HCT116 (cell line): ENCODE data around the gene AARS2. TPM values are rescaled to one million over a fixed set of nuclear protein-coding genes. Genes with fewer than 3 reads are reported as not detected.

ENCODE experiments used
- ATAC-seq: fragments of 200-7000 bp; cut with Tn5 transposase; 2 replicates; pipeline ENCODE4 v1.9.1; 2020; ENCODE audit warnings: mild to moderate bottlenecking, moderate library complexity
- BruUV-seq: library from RNA; stranded (reverse); fragments of 400-500 nt; replicated peaks from 2 replicates; lab custom pipeline; 2021; lab: Mats Ljungman, UMichigan
- CTCF ChIA-PET: fragments of 300-600 bp; sonication (Branson Sonifier 250); formaldehyde crosslinking; loops from one replicate; lab custom pipeline; 2021; ENCODE audit warnings: antibody characterized with exemption; lab: Charles Lee
- POLR2A ChIA-PET: fragments of 300-600, 350-600 bp; sonication (Branson Sonifier 250); formaldehyde crosslinking; loops from one replicate; lab custom pipeline; 2021; ENCODE audit warnings: antibody characterized with exemption; lab: Charles Lee
- RAD21 ChIA-PET, 2 experiments: fragments of 300-600 bp; sonication (Branson Sonifier 250); formaldehyde crosslinking; loops; one replicate each; lab custom pipeline; 2023; ENCODE audit warnings: low total read pairs in 2 of 2; ENCODE audit not compliant: uncharacterized antibody in 2 of 2, unreplicated experiment in 2 of 2, low non-redundant PET in 1 of 2; lab: Charles Lee
- DNase-seq: peaks from one replicate; pipeline ENCODE4 v3.0.0-alpha.2; 2010; ENCODE audit warnings: low read depth, low spot score
- H2AFZ ChIP-seq: fragments of 200-600 bp; shearing (Covaris generic), sonication (generic); 2 replicates; pipeline ENCODE4 v1.6.1; 2017; ENCODE audit warnings: low read depth, mixed run types, mixed read lengths, antibody characterized with exemption, low read length; ENCODE audit not compliant: poor library complexity, severe bottlenecking
- H3K27ac ChIP-seq: 2 replicates; pipeline ENCODE4 v1.5.1; 2012; ENCODE audit warnings: low read depth, low read length
- H3K27me3 ChIP-seq: fragments of 200-600 bp; sonication (generic); 2 replicates; pipeline ENCODE4 v1.6.1; 2016; ENCODE audit warnings: mixed run types, low read length, mixed read lengths; ENCODE audit not compliant: insufficient read depth
- H3K36me3 ChIP-seq, 2 experiments: fragments of 200-500 bp in 1 of 2; fragments of 200-600 bp in 1 of 2; sonication (Bioruptor generic) in 1 of 2; sonication (generic) in 1 of 2; 2 replicates each; pipeline versions ENCODE4 v1.5.1 to v1.6.1; 2014 to 2016; ENCODE audit warnings: low read length in 2 of 2, inconsistent platforms in 1 of 2, mixed read lengths in 1 of 2, mixed run types in 1 of 2; ENCODE audit not compliant: insufficient read depth in 2 of 2, control insufficient read depth in 1 of 2
- H3K4me1 ChIP-seq, 2 experiments: fragments of 200-600 bp in 1 of 2; sonication (generic) in 1 of 2; 2 replicates each; pipeline versions ENCODE4 v1.5.1 to v1.6.1; 2012 to 2017; ENCODE audit warnings: low read length in 2 of 2, inconsistent platforms in 1 of 2, mild to moderate bottlenecking in 1 of 2, mixed read lengths in 1 of 2, mixed run types in 1 of 2, moderate library complexity in 1 of 2; ENCODE audit not compliant: insufficient read depth in 2 of 2, control insufficient read depth in 1 of 2
- H3K4me2 ChIP-seq: fragments of 200-600 bp; sonication (generic); 2 replicates; pipeline ENCODE4 v1.6.1; 2017; ENCODE audit warnings: mixed run types, low read length, mixed read lengths
- H3K4me3 ChIP-seq, 2 experiments: fragments of 200-600 bp in 1 of 2; sonication (generic) in 1 of 2; replicated peaks in 1 of 2; 2 replicates each; pipeline ENCODE4 v1.5.1; 2011 to 2016; ENCODE audit warnings: low read length in 2 of 2, control low read depth in 1 of 2, low read depth in 1 of 2, mild to moderate bottlenecking in 1 of 2, mixed read lengths in 1 of 2, mixed run types in 1 of 2
- H3K79me2 ChIP-seq: fragments of 200-600 bp; sonication (generic); 2 replicates; pipeline ENCODE4 v1.6.1; 2017; ENCODE audit warnings: mild to moderate bottlenecking, mixed run types, low read length, moderate library complexity, mixed read lengths; ENCODE audit not compliant: insufficient read depth
- H3K9ac ChIP-seq: fragments of 200-600 bp; sonication (generic); 2 replicates; pipeline ENCODE4 v1.6.1; 2016; ENCODE audit warnings: low read length, mixed read lengths
- H3K9me2 ChIP-seq: fragments of 200-600 bp; sonication (generic), shearing (Covaris generic); 2 replicates; pipeline ENCODE4 v1.6.1; 2017; ENCODE audit warnings: mixed run types, mild to moderate bottlenecking, moderate library complexity; ENCODE audit not compliant: insufficient read depth
- H3K9me3 ChIP-seq, 2 experiments: fragments of 200-500 bp in 1 of 2; fragments of 200-600 bp in 1 of 2; sonication (Bioruptor generic) in 1 of 2; sonication (generic) in 1 of 2; 2 replicates each; pipeline ENCODE4 v1.6.1; 2014 to 2017; ENCODE audit warnings: low read length in 2 of 2, mixed read lengths in 2 of 2, inconsistent platforms in 1 of 2, low read depth in 1 of 2, mild to moderate bottlenecking in 1 of 2, mixed run types in 1 of 2, moderate library complexity in 1 of 2; ENCODE audit not compliant: control insufficient read depth in 1 of 2, insufficient read depth in 1 of 2
- H4K20me1 ChIP-seq: fragments of 200-600 bp; sonication (generic), shearing (Covaris generic); 2 replicates; pipeline ENCODE4 v1.6.1; 2017; ENCODE audit warnings: mixed run types, mild to moderate bottlenecking, moderate library complexity; ENCODE audit not compliant: insufficient read depth
- ATF3 ChIP-seq: IDR thresholded peaks from 2 replicates; pipeline ENCODE4 v1.6.1; 2012
- CBX3 ChIP-seq: IDR thresholded peaks from 2 replicates; pipeline ENCODE4 v1.6.1; 2012; ENCODE audit warnings: low read depth
- CEBPB ChIP-seq: IDR thresholded peaks from 2 replicates; pipeline ENCODE4 v1.6.1; 2012; ENCODE audit warnings: low read depth
- CTCF ChIP-seq, 3 experiments: fragments of 200-600 bp in 1 of 3; sonication (generic) in 1 of 3; IDR thresholded peaks in 2 of 3; conservative IDR thresholded peaks in 1 of 3; 2 replicates each; pipeline ENCODE4 v1.5.1; 2012 to 2017; ENCODE audit warnings: low read depth in 2 of 3, low read length in 2 of 3, antibody characterized with exemption in 1 of 3, borderline replicate concordance in 1 of 3, control low read depth in 1 of 3, mild to moderate bottlenecking in 1 of 3, mixed read lengths in 1 of 3, mixed run types in 1 of 3, moderate library complexity in 1 of 3; ENCODE audit not compliant: insufficient read depth in 1 of 3
- EGR1 ChIP-seq: IDR thresholded peaks from 2 replicates; pipeline ENCODE4 v1.6.1; 2012; ENCODE audit warnings: low read depth
- ELF1 ChIP-seq: IDR thresholded peaks from 2 replicates; pipeline ENCODE4 v1.6.1; 2012; ENCODE audit warnings: low read depth, borderline replicate concordance
- EZH2 ChIP-seq: fragments of 200-600 bp; sonication (generic); IDR thresholded peaks from 2 replicates; pipeline ENCODE4 v1.6.1; 2017; ENCODE audit warnings: antibody characterized with exemption, mixed run types
- EZH2phosphoT487 ChIP-seq: fragments of 200-600 bp; IDR thresholded peaks from 2 replicates; pipeline ENCODE4 v1.6.1; 2018; ENCODE audit warnings: antibody characterized with exemption, borderline replicate concordance
- FOSL1 ChIP-seq: IDR thresholded peaks from 2 replicates; pipeline ENCODE4 v1.6.1; 2012; ENCODE audit warnings: low read depth
- JUND ChIP-seq: IDR thresholded peaks from 2 replicates; pipeline ENCODE4 v1.6.1; 2012
- POLR2A ChIP-seq: IDR thresholded peaks from 2 replicates; pipeline ENCODE4 v1.7.0; 2011; ENCODE audit warnings: borderline replicate concordance; ENCODE audit not compliant: insufficient read depth, insufficient read length; ENCODE audit errors: extremely low read depth
- RAD21 ChIP-seq: IDR thresholded peaks from 2 replicates; pipeline ENCODE4 v1.6.1; 2012; ENCODE audit warnings: low read depth, mild to moderate bottlenecking
- SP1 ChIP-seq: IDR thresholded peaks from 2 replicates; pipeline ENCODE4 v1.6.1; 2012; ENCODE audit warnings: low read depth
- SRF ChIP-seq: IDR thresholded peaks from 2 replicates; pipeline ENCODE4 v1.6.1; 2012; ENCODE audit warnings: low read depth
- ZBTB33 ChIP-seq: IDR thresholded peaks from 2 replicates; pipeline ENCODE4 v1.6.1; 2011; ENCODE audit warnings: mild to moderate bottlenecking, low read length, moderate library complexity; ENCODE audit not compliant: insufficient replicate concordance; ENCODE audit errors: extremely low read depth
- ZFX ChIP-seq: fragments of 450-650 bp; IDR thresholded peaks from 2 replicates; pipeline ENCODE4 v1.6.1; 2017
- intact Hi-C: fragments of 100-400 bp; cut with micrococcal nuclease; formaldehyde crosslinking; loops from 2 replicates; pipeline ENCODE4 v1.10.0; 2022
- total RNA-seq: library from RNA; stranded (reverse); gene quantifications from one replicate; pipeline ENCODE4 v1.2.1, GENCODE V29; 2021; ENCODE audit not compliant: unreplicated experiment

The AARS2 gene
- total RNA-seq, 1 experiment from 2014 or later: 14.9 TPM

GRCh38 chr6:44356487-44356886 lies 43.3 kb upstream of the AARS2 start:
- ChIA-PET POLR2A (no interaction called here), RAD21 (no interaction called here), CTCF (no interaction called here)
- ATAC-seq: no peak
- H3K4me3 ChIP-seq: no peak overlapping the region
- no TSS peak for BruUV-seq
- no peaks in the 10 kb centered on the region for H3K36me3 ChIP-seq
- DNase-seq: no peak
- no peak overlapping the region for H3K4me2 ChIP-seq
- H3K79me2 ChIP-seq: no peaks in the 10 kb centered on the region
- no peaks in the 10 kb centered on the region for H4K20me1 ChIP-seq
- intact Hi-C loops: no loop called here
- H3K9me2 ChIP-seq: no peaks in the 10 kb centered on the region
- H3K9me3 ChIP-seq: no peaks in the 10 kb centered on the region
- no peaks in the 10 kb centered on the region for H3K27me3 ChIP-seq
- no peaks in the 10 kb centered on the region for H3K4me1 ChIP-seq
- H2AFZ ChIP-seq: no peak overlapping the region
- H3K9ac ChIP-seq: no peak overlapping the region
- no peak for TF ChIP-seq ZFX
- no peak for TF ChIP-seq CBX3
- no peak for TF ChIP-seq EGR1
- no peak for TF ChIP-seq EZH2
- no peak for TF ChIP-seq POLR2A
- TF ChIP-seq FOSL1: no peak
- no peak for TF ChIP-seq CEBPB
- TF ChIP-seq SRF: no peak
- no peak for TF ChIP-seq ZBTB33
- no peak for TF ChIP-seq RAD21
- no peak overlapping the region for H3K27ac ChIP-seq

- H3K27ac ChIP-seq: no peak overlapping the region
- RAD21 ChIA-PET: no interaction called here
- intact Hi-C loops: no loop called here
- CTCF ChIA-PET: no interaction called here
- no TSS peak for BruUV-seq
- H3K79me2 ChIP-seq: no peaks in the 10 kb centered on the region
- no peaks in the 10 kb centered on the region for H3K9me2 ChIP-seq
- POLR2A ChIA-PET: no interaction called here
- H4K20me1 ChIP-seq: no peaks in the 10 kb centered on the region
- H3K4me3 ChIP-seq: no peak overlapping the region
- no peak overlapping the region for H2AFZ ChIP-seq
- H3K27me3 ChIP-seq: no peaks in the 10 kb centered on the region
- DNase-seq: no peak
- no peak overlapping the region for H3K9ac ChIP-seq
- no peaks in the 10 kb centered on the region for H3K36me3 ChIP-seq
- H3K4me2 ChIP-seq: no peak overlapping the region
- no peaks in the 10 kb centered on the region for H3K4me1 ChIP-seq
- no peak for ATAC-seq
- no peaks in the 10 kb centered on the region for H3K9me3 ChIP-seq
- TF ChIP-seq ATF3: no peak
- TF ChIP-seq POLR2A: no peak
- no peak for TF ChIP-seq CBX3
- TF ChIP-seq EZH2phosphoT487: no peak
- no peak for TF ChIP-seq CTCF (IDR thresholded peaks at IDR 0.05 in 2 of 3, conservative IDR thresholded peaks at IDR 0.05 in 1 of 3; ENCODE audit: borderline replicate concordance in 1 of 3, insufficient read depth in 1 of 3, low read depth in 2 of 3, low read length in 2 of 3)
- TF ChIP-seq ELF1: no peak
- TF ChIP-seq EZH2: no peak
- no peak for TF ChIP-seq SRF
- no peak for TF ChIP-seq SP1
- no peak for TF ChIP-seq EGR1
- TF ChIP-seq JUND: no peak
Measured at GRCh38 chr6:44355640-44356039, 42.5 kb upstream of the AARS2 start.
